Central memory CD8-positive, alpha-beta T cell (primary cell): ENCODE results near the gene SHE.
A peak's percentile ranks its signal among the peaks of the same experiment; 100 is the strongest.

Source experiments
- ATAC-seq: fragments of 150-1000 bp; cut with Tn5 transposase; replicated peaks from 2 replicates; pipeline ENCODE4 v1.10.0; 2022; ENCODE audit warnings: mild to moderate bottlenecking, moderate FRiP score, moderate number of reproducible peaks; ENCODE audit not compliant: poor library complexity, severe bottlenecking; ENCODE audit errors: extremely low read depth
- DNase-seq, 2 donors: peaks; one replicate each; pipeline ENCODE4 v3.0.0; 2021; ENCODE audit warnings: low spot score in 2 of 2
- H3K27ac Mint-ChIP-seq: one replicate; pipeline ENCODE4 v1.8.0; 2022; ENCODE audit warnings: low read depth, mild to moderate bottlenecking, moderate library complexity, mixed read lengths
- H3K27me3 Mint-ChIP-seq: one replicate; pipeline ENCODE4 v1.8.0; 2022; ENCODE audit warnings: mixed read lengths
- H3K36me3 Mint-ChIP-seq: one replicate; pipeline ENCODE4 v1.8.0; 2022; ENCODE audit warnings: mild to moderate bottlenecking, moderate library complexity, mixed read lengths; ENCODE audit not compliant: insufficient read depth
- H3K4me1 Mint-ChIP-seq: one replicate; pipeline ENCODE4 v1.8.0; 2022; ENCODE audit warnings: mixed read lengths
- H3K4me3 Mint-ChIP-seq: one replicate; pipeline ENCODE4 v1.8.0; 2022; ENCODE audit warnings: mild to moderate bottlenecking, moderate library complexity, mixed read lengths
- H3K9me3 Mint-ChIP-seq: one replicate; pipeline ENCODE4 v1.8.0; 2022; ENCODE audit warnings: mixed read lengths

SHE gene

GRCh38 chr1:154485910-154486496, 16.2 kb downstream of the SHE start:
- H3K4me3 Mint-ChIP-seq: no peak overlapping the region
- H3K4me1 Mint-ChIP-seq: peaks cover 5% of the 10 kb centered on the region
- H3K9me3 Mint-ChIP-seq: no peaks in the 10 kb centered on the region
- no peak for DNase-seq
- H3K27ac Mint-ChIP-seq: no peak overlapping the region
- peaks cover 1% of the 10 kb centered on the region for H3K36me3 Mint-ChIP-seq
- ATAC-seq: no peak
- H3K27me3 Mint-ChIP-seq: no peaks in the 10 kb centered on the region

GRCh38 chr1:154485106-154485505, 17.1 kb downstream of the SHE start:
- H3K4me3 Mint-ChIP-seq: no peak overlapping the region

GRCh38 chr1:154483941-154484803, 18.0 kb downstream of the SHE start:
- DNase-seq: no peak
- peaks cover 1% of the 10 kb centered on the region for H3K36me3 Mint-ChIP-seq
- H3K27me3 Mint-ChIP-seq: no peaks in the 10 kb centered on the region
- peaks cover 5% of the 10 kb centered on the region for H3K4me1 Mint-ChIP-seq
- H3K27ac Mint-ChIP-seq: no peak overlapping the region
- no peaks in the 10 kb centered on the region for H3K9me3 Mint-ChIP-seq
- H3K4me3 Mint-ChIP-seq: no peak overlapping the region
- no peak for ATAC-seq

More at GRCh38 chr1:154485106-154485505, 17.1 kb downstream of the SHE start:
- peaks cover 1% of the 10 kb centered on the region for H3K36me3 Mint-ChIP-seq
- H3K4me1 Mint-ChIP-seq: peaks cover under 1% of the 10 kb centered on the region
- no peaks in the 10 kb centered on the region for H3K27me3 Mint-ChIP-seq
- ATAC-seq (no peak), DNase-seq (no peak)
- no peak overlapping the region for H3K27ac Mint-ChIP-seq
- H3K9me3 Mint-ChIP-seq: no peaks in the 10 kb centered on the region

DNA sequence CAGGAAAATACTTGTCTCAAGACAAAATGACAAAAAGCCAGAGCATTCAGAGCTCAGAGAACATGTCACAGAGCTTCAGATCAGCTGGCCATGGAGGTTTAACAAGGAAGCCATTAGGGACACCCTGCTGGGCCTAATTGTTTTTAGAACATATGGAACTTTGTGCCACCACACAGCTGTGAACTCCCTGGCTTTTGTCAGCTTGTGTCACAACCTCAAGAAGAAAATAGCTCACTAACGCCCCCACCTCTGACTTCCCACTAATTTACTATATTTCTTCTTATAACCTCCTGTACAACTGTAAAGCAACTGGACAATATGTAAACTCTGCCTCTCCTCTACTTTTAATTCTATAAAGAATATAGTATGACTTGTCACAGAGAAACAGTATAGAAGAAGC, 21.2 kb downstream of the SHE start:
- Mint-ChIP-seq H3K4me3 (no peak overlapping the region), H3K27ac (no peak overlapping the region)

GRCh38 chr1:154479764-154480421, 22.3 kb downstream of the SHE start:
- no peaks in the 10 kb centered on the region for H3K36me3 Mint-ChIP-seq
- H3K27me3 Mint-ChIP-seq: no peaks in the 10 kb centered on the region
- no peak overlapping the region for H3K27ac Mint-ChIP-seq
- no peak overlapping the region for H3K4me3 Mint-ChIP-seq
- peak; percentile 33 to 53 for DNase-seq
- H3K9me3 Mint-ChIP-seq: no peaks in the 10 kb centered on the region
- H3K4me1 Mint-ChIP-seq: peaks cover 10% of the 10 kb centered on the region
- no peak for ATAC-seq

More for the DNA sequence above, 21.2 kb downstream of the SHE start:
- H3K9me3 Mint-ChIP-seq: no peaks in the 10 kb centered on the region
- no peak for DNase-seq
- no peaks in the 10 kb centered on the region for H3K27me3 Mint-ChIP-seq
- H3K36me3 Mint-ChIP-seq: no peaks in the 10 kb centered on the region
- no peak for ATAC-seq
- H3K4me1 Mint-ChIP-seq: peaks cover 10% of the 10 kb centered on the region

- no peaks in the 10 kb centered on the region for H3K36me3 Mint-ChIP-seq
- H3K9me3 Mint-ChIP-seq: no peaks in the 10 kb centered on the region
- H3K27ac Mint-ChIP-seq: no peak overlapping the region
- no peak overlapping the region for H3K4me3 Mint-ChIP-seq
- H3K27me3 Mint-ChIP-seq: no peaks in the 10 kb centered on the region
- ATAC-seq (no peak), DNase-seq (no peak)
- H3K4me1 Mint-ChIP-seq: peaks cover 10% of the 10 kb centered on the region
Observed at GRCh38 chr1:154478639-154479038, 23.6 kb downstream of the SHE start.

- peaks cover 10% of the 10 kb centered on the region for H3K4me1 Mint-ChIP-seq
- H3K9me3 Mint-ChIP-seq: no peaks in the 10 kb centered on the region
- no peaks in the 10 kb centered on the region for H3K27me3 Mint-ChIP-seq
- no peak overlapping the region for H3K27ac Mint-ChIP-seq
- no peak for DNase-seq
- ATAC-seq: no peak
- no peaks in the 10 kb centered on the region for H3K36me3 Mint-ChIP-seq
- no peak overlapping the region for H3K4me3 Mint-ChIP-seq
Observed at GRCh38 chr1:154478013-154478412, 24.2 kb downstream of the SHE start.

DNA sequence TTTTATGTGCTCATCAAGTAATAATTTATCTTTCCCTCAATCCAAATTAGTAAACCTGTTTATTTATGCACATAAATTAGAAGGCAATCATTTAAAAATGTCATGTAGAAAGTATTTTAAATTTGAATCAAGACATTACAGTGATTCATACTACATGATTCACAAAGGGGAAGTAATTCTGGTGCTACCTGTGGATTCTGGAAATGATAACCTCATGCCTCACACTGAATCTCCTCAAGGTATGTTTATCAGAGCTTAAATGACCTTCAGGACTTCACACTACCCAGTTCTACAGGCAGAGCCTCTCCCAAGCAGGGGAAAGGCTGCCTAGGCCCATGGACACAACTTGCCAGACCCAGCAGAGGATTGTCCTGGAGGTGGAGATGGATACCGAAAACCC, 25.4 kb downstream of the SHE start:
- H3K36me3 Mint-ChIP-seq: no peaks in the 10 kb centered on the region
- no peaks in the 10 kb centered on the region for H3K9me3 Mint-ChIP-seq
- peaks cover 10% of the 10 kb centered on the region for H3K4me1 Mint-ChIP-seq
- H3K27me3 Mint-ChIP-seq: no peaks in the 10 kb centered on the region
- ATAC-seq: no peak
- no peak overlapping the region for H3K27ac Mint-ChIP-seq
- no peak for DNase-seq
- H3K4me3 Mint-ChIP-seq: no peak overlapping the region

- Mint-ChIP-seq H3K27me3 (no peaks in the 10 kb centered on the region), H3K4me1 (peaks cover 7% of the 10 kb centered on the region), H3K4me3 (no peak overlapping the region), H3K36me3 (no peaks in the 10 kb centered on the region), H3K9me3 (no peaks in the 10 kb centered on the region), H3K27ac (no peak overlapping the region)
- ATAC-seq: no peak
- DNase-seq: no peak
Observed at GRCh38 chr1:154474802-154475201, 27.4 kb downstream of the SHE start.

DNA sequence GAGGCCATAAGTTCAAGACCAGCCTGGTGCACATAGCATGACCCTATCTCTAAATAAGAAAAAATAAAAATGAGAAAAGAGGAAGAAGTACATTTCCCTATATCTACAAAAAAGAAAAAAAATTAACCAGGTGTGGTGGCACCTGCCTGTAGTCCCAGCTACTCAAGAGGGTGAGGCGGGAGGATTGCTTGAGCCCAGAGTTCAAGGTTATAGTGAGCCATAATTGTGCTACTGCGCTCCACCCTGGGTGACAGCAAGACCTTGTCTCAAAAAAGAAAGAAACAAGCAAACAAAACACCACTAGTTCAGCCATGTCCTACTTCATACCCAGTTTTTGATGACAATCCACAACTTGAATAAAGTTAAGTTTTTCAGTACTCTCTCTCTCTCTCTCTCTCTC, 30.9 kb downstream of the SHE start:
- ATAC-seq (no peak), DNase-seq (no peak)
- Mint-ChIP-seq H3K27ac (no peak overlapping the region), H3K27me3 (no peaks in the 10 kb centered on the region), H3K4me1 (peaks cover 20% of the 10 kb centered on the region), H3K36me3 (no peaks in the 10 kb centered on the region), H3K4me3 (no peak overlapping the region), H3K9me3 (no peaks in the 10 kb centered on the region)

DNA sequence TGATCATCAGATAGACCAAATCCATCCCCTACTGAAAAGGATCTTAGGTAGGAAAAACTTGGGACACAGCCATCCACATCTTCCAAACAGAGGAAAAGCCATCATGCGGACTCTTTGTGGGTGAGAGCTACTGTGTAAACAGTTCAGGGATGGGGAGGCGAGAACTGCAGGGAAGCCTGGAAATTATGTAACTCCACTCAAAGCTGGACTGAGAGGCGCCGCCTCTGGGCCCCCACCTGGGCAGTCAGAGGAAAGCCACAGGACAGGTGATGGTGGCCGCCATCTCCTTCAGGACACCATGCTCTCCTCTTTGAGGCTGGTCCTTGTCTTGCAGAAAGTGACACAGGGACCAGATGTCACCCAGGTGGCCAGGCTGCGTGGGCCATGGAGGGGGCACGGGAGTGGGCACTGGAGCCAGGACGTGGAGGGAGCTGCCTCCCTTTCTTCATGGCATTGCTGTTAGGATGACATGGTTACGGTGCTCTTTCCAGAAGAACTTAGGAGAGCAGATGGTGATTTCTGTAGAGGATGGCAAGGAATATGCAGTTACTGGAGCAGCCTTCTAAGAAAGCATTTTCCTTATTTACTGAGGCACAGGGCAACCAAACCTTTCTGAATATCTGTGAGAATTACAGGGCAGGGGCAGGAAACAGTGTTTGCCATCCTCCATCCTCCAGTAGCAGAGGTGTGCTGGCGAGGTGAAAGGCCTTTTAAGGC, 32.2 kb downstream of the SHE start:
- Mint-ChIP-seq H3K36me3 (no peaks in the 10 kb centered on the region), H3K27me3 (no peaks in the 10 kb centered on the region), H3K4me3 (no peak overlapping the region), H3K9me3 (no peaks in the 10 kb centered on the region), H3K4me1 (peaks cover 30% of the 10 kb centered on the region), H3K27ac (no peak overlapping the region)
- no peak for DNase-seq
- ATAC-seq: no peak

DNA sequence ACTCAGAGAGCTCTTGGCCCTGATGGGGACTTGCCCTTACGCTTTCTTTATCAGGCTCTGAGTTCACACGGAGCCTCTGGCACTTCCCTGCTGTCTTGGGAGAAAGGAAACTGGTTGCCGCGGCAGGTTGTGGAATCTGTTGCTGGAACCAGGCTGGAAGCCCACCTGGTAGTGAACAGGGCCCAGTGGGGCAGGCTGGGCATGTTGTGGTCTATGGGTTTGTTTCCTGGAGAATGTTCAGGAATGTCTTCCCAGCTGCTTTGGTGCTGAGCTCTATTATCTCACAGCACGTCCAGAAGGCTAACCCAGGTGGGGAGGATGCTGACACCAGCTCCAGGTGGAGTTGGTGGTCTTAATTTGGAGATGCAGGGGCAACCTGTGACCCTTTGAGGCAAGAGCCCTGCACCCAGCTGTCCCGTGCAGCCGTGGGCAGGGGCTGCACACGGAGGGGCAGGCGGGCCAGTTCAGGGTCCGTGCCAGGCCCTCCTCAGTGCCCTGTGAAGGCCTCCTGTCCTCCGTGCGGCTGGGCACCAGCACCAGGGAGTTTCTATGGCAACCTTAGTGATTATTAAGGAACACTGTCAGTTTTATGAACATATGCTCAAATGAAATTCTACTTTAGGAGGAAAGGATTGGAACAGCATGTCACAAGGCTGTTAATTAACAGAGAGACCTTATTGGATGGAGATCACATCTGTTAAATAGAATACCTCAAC, 33.5 kb downstream of the SHE start:
- Mint-ChIP-seq H3K27ac (peak overlapping the region; percentile 82), H3K4me3 (no peak overlapping the region), H3K4me1 (peaks cover 37% of the 10 kb centered on the region), H3K36me3 (no peaks in the 10 kb centered on the region), H3K27me3 (no peaks in the 10 kb centered on the region), H3K9me3 (no peaks in the 10 kb centered on the region)
- no peak for ATAC-seq
- no peak for DNase-seq
